ENCODE results near the gene VSIG10L2.

Gene VSIG10L2

DNA sequence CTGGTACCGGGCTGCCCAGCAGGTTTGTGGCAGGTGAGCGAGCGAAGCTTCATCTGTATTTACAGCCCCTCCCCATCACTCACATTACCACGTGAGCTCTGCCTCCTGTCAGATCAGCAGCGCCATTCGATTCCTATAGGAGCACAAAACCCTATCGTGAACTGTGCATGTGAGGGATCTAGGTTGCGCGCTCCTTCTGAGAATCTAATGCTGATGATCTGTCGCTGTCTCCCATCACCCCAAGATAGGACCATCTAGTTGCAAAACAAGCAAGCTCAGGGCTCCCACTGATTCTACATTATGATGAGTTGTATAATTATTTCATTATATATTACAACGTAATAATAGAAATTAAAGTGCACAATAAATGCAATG, 15.8 kb upstream of the VSIG10L2 start:
- no peak for DNase-seq

DNA sequence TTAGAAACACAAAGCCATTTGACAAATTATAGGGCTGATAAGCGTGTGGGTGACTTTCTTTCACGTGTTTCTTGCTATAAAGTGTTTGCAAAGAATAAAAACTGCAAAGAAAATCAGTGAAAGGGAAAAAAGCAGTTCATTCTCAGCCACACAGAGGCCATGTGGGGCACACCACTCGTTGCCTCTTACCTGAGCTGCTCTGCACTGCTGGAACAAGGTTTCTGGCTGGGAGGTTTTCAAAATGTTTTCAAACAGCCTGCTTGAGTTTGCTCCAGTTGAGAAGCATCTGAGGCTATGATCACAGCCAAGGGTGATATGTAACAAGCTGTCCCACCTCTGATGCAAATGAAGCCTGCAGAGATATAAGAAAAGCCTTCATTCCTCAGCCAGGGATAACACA, 14.7 kb upstream of the VSIG10L2 start:
- DNase-seq = no peak

DNA sequence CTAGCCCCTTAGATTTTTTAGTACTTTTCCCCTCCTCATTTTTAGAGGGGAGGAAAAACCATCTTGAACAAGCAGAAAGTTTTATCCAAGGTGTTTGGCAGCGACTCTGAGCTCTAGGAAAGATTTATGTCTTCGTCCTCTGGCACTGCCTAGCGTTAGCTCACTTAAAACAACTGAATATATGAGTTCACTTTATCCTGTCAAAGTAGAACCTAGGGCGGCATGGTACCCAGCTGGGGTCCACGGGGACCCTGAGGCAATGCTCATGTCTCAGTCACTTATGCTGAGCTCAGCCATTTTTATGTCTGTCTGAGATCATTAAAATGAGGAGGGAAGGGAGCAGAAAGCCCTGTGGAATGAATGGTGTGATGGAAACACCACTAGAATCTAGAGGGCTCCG, 14.2 kb upstream of the VSIG10L2 start:
- no peak for DNase-seq

DNA sequence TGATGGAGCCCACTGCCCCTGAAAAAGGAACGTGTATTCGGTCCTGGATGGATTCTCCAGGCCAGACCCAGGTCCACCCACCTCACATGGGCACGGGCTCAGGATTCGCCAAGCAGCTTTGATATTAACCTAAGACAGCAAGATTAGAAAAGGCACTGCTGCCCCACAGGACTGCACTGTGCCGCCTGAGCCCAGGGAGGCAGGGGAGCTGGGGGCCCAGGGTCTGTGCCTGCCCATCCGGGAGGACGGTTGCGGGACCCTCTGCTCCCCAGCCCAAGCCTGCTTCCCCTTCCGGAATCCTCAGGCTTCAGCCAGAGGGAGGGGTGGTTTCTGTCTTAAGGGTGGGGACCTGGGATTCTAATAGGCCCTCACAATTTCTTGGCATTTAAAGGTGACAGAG, 13.5 kb upstream of the VSIG10L2 start:
- DNase-seq = no peak

DNA sequence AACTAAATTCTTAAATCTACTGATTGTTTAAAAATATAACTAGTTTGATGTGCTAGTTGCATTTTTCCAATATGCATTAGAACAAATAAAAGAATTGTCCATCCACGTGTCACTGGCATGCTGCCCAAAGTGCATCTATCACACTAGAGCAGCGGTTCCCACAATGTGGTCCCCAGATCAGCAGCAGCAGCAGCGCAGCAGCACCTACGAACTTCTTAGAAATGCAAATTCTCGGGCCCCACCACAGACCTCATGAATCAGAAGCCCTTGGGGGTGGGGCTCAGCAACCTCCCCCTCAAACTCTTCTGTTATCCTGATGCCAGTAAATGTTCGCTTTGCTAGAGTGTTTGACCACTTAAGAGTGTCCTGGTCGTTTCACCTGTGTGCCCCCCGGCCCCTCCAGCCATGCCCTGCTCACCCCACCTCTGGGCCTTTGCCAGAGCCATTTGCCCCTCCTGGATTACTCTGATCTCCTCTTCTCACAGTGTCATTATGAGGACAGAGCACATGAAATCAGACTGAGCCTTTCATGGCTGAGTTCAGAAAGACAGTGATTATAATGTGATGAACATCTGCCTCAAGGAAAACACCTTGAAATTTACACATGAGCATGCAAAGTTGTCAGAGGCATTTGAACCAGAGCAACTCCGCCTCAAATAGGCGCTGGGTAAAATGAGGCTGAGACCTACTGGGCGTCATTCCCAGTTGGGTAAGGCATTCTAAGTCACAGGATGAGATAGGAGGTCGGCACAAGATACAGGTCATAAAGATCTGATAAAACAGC, 12.6 kb upstream of the VSIG10L2 start:
- DNase-seq = peak; percentile 12

DNA sequence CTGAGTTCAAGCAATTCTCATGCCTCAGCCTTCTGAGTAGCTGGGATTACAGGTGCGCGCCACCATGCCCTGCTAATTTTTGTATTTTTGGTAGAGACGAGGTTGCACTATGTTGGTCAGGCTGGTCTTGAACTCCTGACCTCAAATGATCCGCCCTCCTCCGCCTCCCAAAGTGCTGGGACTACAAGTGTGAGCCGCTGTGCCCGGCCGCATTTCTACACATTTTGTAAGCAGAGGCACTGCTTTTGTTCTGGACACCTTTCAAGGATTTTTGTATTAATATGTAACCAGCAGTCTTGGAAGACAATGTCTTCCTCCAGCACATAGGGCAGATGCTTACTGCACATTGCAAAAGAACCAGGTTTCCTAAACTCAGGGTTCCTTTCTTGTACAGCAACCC, 11.4 kb upstream of the VSIG10L2 start:
- DNase-seq = no peak

DNA sequence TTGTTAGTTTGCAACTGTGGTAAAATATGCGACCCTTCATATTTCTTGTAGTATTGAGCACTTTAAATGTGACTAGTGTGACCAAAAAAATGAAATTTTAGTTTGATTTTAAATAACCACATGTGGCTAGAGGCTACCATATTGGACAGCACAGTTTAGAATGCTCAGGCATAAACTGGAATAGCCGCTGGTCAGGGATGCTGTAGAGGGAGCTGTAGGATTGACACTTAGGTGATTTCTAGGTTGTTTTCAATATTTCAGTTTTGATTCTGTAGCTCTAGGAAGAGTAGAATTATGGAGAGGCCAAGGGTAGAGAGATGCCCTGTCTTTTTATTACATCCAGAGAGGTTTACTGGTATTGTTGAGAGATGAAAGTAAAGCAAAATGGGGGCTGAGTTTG, 10.8 kb upstream of the VSIG10L2 start:
- DNase-seq = no peak

DNA sequence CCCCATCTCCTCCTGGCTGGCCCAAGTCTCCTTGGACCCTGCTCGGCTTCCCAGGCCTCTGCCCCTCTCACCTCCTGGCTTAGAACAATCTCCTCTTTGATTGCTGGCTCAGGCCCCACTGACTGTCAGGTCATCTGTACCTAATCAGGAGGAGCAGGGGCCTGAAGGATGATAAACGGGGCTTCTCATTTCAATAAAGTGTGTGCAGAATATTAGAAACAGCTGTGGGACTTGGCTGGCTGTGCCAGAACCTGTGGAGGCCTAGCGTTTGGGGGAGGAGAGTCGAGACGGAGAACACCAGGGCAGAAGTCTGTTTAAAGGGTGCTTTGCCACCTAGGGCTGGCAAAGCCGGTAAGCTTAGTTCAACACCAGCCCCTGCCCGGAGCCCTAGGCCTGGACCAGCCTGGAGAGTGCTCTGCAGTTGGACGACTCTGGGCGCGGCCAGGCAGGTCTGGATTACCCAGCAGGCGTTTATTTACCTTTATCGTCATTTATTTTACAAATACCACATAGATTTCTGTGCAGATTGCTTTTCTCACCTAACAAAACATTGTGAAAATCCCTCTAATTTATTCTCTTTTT, 10.1 kb upstream of the VSIG10L2 start:
- no peak for DNase-seq

DNA sequence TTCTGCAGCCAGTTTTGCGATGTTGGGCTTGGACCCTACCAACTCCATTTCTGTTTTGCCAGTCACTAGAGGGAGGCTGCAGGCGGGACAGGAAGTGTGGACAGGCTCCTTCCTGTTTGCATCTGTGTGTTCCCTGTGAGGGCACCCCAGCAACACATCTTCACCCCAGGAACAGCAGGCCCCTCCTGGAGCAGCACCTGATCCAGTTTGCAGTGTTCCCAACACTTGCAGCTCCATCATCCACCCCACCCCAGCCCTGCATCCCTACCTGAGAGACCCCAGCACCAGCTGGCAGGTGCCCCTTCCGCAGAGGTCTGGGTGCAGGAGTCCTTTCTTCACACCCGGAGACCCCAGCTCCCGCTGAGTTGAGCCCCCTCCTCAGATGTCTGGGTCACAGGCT, 7.4 kb upstream of the VSIG10L2 start:
- DNase-seq = peak; percentile 8

DNA sequence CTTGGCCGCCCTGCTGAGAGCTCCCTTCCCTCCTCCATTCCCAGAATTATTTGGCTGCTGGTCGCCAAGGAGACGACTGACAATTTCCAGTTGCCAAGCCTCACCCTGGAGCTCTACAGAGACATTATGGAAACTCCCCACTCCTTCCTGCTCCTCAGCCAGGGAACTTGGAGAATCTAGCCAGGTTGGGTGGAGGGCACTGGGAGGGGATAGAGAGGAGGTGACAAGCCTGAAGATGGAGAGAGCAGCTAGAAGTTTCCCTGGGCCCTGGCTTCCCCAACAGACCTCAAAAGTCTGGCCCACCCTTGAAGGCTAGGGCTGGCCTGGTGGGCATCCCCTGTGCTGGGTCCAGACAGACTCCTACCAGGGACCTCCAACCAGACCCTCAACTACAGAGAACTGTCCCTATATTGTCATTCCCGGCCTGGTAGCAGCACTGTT, 6.7 kb upstream of the VSIG10L2 start:
- DNase-seq = no peak

DNA sequence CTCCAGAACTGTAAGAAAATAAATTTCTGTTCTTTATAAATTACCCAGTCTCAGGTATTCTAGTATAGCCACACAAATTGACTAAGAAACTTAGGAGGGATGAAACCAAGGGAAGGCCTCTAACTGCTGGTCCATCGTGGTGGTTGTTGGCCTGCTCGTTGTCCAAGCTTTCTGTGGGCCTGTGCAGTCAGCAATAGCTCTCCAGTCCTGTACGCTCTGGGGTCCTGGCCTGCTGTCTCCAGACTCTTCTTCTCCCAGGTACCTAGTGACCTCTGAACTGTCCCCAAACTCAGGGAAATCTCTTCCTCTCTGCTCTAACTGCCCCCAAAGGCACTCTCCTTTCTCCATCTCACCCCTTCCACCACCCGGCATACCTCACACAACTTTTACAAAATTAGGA, 5.7 kb upstream of the VSIG10L2 start:
- no peak for DNase-seq

DNA sequence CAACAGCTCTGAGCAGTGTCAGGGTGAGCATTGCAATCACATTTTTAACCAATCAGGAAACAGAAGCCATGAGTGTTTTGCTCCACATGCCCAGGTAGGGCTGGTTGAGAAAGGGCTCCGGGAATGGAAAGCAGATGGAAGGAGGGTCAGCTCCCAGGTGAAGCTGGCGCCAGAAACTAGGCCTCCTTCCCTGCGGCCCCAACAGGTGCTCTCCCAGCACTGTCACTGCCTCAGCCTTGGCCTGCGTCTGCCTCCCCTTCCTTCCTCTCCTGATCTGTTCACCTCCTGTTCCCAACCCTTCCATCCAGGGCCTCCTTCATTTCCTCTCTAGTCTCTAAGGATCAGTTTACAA, 4.6 kb upstream of the VSIG10L2 start:
- no peak for DNase-seq

DNA sequence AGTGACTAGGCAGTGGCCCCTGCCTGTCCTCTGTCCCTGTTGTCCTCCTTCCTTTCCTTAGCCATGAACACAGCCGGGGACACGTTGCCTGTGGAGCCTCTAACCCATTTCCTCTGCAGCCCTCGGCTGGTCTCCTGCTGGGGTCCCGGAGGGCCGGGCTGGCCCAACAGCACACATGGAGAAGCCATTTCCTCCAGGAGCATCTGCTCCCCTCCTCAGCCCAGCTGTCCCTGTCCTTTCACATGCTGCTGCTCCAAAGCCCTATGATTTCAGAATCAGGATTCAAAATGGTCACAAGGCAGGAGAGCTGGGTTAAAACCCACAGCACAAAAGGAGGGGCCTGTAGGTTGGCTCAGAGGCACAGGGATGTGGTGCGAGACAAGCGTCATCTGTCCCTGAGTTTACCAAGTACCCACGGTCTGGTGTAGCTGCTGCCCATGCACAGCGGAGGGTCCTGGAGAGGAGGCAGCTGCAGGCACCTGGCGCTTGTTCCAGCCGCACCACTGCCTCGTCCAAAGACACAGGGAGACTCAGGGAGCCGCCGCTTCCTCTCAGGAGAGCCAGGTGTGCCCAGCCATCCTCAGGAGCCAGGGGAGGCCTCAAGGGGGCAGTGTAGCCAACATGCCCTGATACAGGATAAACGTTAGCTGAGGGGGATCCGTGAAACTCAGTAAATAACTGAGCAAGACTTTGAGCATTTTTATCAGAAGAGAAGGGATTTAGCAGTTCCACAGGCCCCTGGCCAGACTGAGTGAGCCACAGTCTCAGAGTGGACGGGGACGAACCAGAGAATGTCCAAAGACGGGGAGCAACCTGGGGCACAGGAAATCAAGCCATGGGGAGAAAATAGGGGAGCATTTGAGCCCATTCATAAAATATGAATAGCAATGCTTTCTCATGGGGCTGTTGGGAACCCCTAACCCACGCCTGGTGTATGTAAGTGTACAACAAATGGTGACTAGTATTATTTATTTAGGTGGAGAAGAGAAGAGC, 3.9 kb upstream of the VSIG10L2 start:
- peak; percentile 49 for DNase-seq

DNA sequence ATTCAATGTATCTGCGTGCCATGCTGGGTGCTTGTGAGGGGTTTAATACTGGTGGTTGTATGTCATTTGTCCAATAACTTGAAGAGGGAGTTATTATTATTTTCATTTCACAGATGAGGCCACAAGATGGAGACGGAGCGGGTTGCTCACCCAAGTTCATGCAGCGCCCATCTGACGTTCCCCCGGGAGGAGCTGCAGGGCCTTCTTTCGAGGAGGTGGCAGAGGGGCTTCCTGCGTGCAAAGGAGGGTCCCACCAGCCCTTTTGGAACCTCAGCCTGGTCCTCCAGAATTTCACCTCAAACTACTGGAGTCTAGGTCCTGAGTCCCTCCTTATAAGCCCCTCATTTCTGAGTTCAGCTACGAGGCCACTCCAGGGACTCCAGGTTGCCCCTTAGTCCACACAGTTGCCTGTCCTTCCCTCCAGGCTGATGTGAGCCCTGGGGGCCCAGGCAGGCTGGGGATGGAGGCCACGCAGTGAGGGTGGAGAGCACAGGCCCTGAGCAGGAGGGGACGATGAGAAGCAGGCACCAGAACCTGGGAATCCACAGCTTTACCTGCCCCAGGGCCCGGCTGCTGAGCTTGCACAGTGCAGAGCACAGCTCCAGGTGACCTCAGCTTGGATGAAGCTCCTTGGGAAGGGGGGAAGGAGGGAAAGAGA, 2.9 kb upstream of the VSIG10L2 start:
- no peak for DNase-seq

DNA sequence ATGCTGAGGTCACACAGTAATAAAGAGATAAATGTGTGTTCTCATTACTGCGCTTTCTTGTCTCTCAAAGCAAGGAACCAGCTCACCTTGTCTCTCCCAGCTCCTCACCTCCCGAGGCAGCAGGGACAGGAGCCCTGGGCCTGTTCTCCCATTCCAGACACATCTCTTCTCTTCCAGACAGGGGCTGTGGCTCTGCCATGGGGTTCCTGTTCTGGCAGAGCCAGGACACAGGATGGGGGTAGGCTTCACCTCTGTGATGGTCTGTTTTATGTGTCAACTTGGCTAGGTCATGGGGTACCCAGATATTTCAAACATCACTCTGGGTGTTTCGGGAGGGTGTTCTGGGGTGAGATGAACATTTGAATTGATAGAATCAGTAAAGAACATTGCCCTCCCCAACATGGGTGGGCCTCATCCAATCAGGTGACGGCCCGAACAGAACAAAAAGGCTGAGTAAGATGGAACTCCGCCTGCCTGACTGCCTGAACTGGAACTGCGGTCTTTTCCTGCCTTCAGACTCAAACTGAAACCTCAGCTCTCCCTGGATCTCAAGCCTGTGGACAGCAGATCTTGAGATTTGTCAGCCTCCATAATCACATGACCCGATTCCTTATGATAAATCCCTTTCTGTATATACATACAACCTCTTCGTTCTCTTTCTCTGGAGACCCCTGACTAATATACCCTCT, 2.0 kb upstream of the VSIG10L2 start:
- no peak for DNase-seq

DNA sequence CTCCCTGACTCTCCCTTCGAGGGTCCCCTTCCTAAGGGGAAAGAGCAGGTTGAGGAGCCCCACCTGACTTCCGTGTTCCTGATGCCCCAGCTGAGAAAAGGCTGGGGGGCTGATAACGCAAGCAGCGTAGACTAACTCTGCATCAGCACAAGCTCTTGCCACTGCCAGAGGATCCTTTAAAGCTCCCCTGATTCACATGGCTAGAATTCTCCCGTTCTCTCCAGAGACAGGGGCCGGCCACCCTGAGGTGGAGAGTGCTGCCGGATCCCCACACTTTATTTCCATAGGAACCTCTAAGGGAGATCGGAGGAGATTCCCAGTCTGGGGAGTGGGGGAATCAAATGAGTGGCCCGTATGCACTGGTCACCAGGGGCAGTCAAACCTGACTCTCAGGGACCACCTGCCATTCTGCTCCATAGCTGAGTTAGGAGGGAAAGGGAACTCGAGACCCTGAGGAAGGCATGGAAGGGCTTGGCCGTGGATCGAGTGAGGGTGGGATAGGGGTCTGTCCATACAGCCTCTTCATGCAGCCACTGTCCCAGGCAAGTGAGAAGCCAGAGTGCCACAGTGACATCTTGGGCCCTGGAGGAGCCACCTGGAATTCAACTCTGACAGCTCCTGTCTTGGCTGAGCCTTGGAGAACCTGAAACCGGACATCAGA, 1.4 kb upstream of the VSIG10L2 start:
- no peak for DNase-seq

DNA sequence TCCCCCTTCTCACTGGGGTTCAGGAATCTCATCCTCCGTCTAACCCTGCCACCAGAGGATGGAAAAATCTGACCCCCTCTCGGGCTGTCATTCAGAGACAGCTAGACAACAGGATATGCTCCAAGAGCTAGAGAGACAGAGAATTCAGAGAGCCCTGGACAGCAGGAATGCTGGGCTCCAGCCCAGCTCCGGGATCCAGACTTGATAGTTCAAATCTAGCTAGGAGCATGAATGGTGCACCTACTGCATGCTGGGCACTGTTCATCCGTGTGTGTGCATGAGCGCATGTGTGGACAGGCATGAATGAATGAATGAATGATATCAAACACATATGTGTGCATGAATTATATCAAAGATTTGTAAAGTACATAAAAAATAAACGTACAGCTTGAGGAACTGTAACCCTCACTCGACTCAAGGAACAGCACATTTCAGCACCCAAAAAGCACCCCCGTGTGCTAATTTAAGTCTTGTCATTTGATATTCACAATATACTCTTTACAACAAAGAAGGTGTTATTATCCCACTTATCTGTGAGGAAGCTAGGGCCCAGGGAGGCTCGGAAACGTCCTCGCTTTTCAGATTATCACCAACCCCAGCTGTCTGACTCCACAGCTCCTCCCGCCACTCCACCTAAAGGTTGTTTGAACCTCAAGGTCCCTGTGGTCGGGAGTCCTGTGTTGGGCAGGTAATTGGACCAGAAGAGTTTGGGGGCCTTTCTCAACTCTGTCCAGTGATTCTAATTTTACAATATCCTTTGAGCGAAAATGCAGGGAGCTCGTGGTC, 640 bp upstream of the VSIG10L2 start:
- DNase-seq = no peak

DNA sequence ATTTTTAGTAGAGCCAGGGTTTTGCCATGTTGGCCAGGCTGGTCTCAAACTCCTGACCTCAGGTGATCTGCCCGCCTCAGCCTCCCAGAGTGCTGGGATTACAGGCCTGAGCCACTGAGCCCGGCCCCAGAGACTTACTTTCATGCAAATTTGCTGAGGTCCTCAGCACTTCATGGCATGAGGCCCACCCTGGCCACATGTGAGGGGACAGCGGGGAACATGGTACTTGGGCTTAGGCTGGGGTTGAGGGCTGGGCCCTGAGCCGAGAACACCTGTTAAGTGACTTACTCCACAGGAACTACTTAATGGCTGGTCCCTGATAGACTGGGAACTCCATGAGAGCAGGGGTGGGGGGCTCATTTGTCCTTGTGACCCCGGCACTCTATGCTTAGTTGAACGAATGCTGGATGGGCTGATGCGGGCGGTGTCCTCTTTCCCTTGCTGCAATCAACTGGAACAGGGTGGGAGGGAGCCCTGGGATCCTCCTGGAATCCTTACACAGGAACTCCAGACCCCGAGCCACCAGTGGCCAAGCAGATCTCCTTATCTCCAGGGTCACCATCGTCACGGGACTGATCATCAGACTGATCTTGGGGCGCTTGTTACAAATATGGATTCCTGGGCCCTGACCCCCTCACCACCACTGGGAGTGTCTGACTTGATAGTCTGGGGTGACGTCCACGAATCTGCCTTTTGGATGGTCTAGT, 1.0 kb downstream of the VSIG10L2 start:
- DNase-seq = no peak

DNA sequence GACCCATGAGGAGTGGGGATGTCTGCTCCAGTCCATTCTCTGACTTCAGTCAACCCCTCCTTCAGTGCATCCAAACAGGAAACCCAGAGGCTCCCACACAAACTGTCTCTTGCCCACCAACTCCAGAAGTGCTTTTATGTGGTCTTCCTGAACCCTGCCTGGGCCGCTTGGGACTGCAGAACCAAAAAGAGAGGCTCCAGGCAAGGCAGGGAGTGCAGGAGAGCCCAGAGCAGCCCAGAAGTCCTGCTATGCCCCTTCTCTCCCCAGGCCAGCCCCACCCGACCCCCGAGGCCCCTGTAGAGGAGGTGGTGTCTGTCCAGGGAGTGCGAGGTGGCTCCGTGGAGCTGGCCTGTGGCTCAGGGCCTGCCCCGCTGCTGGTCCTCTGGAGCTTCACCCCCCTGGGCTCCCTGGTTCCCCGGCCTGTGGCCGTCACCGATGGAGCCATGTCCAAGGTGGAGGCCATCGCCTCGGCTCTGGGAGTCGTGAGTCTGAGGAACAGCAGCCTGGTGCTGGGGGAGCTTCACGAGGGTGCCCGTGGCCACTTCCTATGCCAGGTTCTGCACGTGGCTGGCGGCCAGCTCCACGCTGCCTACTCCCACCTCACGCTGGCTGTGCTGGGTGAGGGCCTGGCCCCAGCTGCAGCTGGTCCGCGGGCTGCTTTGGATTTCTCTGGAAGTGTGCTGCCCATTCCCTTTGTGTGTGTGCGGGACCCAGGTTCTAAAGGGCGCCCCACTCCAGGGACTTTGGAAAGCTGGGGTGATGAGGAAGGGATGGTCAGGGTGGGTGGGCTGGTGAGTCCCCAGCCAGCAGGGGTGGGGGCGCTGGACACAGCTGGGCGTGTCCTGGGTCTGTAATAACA, 1.8 kb downstream of the VSIG10L2 start:
- DNase-seq = no peak

Data from hematopoietic multipotent progenitor cell treated with erythropoietin and hydrocortisone succinate and interleukin-3 and kit ligand, for 4 days (in vitro differentiated cells).